ENCODE data around the gene TAS2R40. TPM values are rescaled to one million over a fixed set of nuclear protein-coding genes. Genes with fewer than 3 reads are reported as not detected.
"Not testable (repeated sequence)": the region's sequence is repeated elsewhere in the genome, so short reads cannot be mapped to it uniquely, and the experiment has no call there.

The TAS2R40 gene
- total RNA-seq, result not detected
- long read RNA-seq, result 0 reads

- no peak for DNase-seq (ENCODE audit: low spot score)
These were observed at the start of gene TAS2R40 for GRCh38 chr7:143221737-143222136. TAS2R40 (plus strand) TSS chr7:143222037; CDS start chr7:143222079, 42 bp downstream.

DNA sequence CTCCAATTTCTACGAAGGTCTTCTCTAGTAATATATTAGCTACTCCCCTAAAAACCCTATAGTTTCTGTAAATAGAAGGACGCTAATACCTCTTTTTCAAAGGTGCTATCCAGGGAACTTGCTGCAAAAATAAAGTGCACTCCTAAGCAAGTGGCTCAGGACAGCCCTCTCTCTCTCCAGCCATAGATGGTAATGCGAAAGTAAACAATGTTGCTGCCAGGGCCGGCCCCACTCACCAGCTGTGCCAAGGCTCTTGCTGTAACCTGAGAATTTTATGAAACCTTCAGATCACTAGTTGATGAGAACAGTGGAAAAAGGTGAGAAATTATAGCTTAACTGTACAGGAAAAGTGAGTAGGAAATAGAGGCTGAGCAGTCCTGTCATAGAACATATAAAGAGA is 49.5 kb upstream of the TAS2R40 start:
- DNase-seq (ENCODE audit: low spot score), result no peak

DNA sequence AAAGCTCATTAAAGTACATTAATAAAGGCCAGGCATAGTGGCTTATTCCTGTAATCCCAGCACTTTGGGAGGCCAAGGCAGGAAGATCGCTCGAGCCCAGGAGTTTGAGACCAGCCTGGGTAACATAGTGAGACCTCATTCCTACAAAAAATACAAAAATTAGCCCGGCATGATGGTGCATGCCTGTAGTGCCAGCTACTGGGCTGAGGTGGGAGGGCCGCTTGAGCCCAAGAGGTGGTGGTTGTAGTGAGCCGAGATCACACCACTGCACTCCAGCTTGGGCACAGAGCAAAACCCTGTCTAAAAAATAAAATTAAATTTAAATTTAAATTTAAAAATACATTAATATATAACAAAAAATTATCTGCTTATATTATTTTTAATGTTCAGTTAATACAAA is 45.7 kb upstream of the TAS2R40 start:
- no peak for DNase-seq (ENCODE audit: low spot score)

GRCh38 chr7:143177374-143178119 is 44.3 kb upstream of the TAS2R40 start:
- DNase-seq (ENCODE audit: low spot score), result no peak

DNA sequence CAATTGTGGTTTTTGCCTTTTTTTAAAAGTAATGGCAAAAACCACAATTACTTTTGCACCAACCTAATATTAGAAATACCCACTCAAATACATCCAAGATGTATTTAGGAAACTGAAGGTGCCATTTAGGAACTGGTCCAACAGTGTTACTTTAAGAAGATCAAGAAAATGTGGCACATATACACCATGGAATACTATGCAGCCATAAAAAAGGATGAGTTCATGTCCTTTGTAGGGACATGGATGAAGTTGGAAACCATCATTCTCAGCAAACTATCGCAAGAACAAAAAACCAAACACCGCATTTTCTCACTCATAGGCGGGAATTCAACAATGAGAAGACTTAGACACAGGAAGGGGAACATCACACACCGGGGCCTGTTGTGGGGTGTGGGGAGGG is 41.1 kb upstream of the TAS2R40 start:
- DNase-seq (ENCODE audit: low spot score), result not testable (repeated sequence)

- DNase-seq (ENCODE audit: low spot score), result no peak
These were observed 40.5 kb upstream of the TAS2R40 start for GRCh38 chr7:143181349-143181748.

GRCh38 chr7:143183024-143183423 is 38.8 kb upstream of the TAS2R40 start, which contains the start of gene TAS2R39:
TAS2R39 (plus strand) TSS chr7:143183419; CDS start chr7:143183419, 0 bp downstream.
- no peak for DNase-seq (ENCODE audit: low spot score)

- no peak for DNase-seq (ENCODE audit: low spot score)
These were observed 36.3 kb upstream of the TAS2R40 start for GRCh38 chr7:143185551-143185950.

DNA sequence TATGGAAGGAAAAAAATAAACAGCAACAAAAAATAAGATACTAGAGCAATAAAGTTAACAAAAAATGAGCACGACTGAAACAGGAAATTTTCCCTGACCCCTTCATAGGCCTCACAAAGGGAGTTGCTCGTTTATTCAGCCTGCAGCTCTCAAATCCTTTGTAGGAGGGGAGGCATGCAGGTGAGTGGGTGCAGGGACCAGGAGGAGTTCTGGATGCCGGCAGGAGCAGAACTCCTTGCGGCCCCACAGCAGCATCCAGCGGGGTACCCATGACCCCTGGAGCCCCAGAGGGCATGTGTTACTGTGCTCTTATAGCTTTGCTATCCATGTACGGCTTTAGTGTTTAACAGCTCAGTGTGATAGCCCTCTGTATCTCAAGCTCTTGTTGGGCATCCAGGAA is 32.8 kb upstream of the TAS2R40 start:
- no peak for DNase-seq (ENCODE audit: low spot score)

GRCh38 chr7:143193880-143194279 is 28.0 kb upstream of the TAS2R40 start:
- no peak for DNase-seq (ENCODE audit: low spot score)

GRCh38 chr7:143199040-143199439 is 22.8 kb upstream of the TAS2R40 start:
- DNase-seq (ENCODE audit: low spot score), result no peak

- no peak for DNase-seq (ENCODE audit: low spot score)
These were observed 19.7 kb upstream of the TAS2R40 start for GRCh38 chr7:143202161-143202560.

- no peak for DNase-seq (ENCODE audit: low spot score)
These were observed 18.5 kb upstream of the TAS2R40 start for GRCh38 chr7:143203386-143203785.

DNA sequence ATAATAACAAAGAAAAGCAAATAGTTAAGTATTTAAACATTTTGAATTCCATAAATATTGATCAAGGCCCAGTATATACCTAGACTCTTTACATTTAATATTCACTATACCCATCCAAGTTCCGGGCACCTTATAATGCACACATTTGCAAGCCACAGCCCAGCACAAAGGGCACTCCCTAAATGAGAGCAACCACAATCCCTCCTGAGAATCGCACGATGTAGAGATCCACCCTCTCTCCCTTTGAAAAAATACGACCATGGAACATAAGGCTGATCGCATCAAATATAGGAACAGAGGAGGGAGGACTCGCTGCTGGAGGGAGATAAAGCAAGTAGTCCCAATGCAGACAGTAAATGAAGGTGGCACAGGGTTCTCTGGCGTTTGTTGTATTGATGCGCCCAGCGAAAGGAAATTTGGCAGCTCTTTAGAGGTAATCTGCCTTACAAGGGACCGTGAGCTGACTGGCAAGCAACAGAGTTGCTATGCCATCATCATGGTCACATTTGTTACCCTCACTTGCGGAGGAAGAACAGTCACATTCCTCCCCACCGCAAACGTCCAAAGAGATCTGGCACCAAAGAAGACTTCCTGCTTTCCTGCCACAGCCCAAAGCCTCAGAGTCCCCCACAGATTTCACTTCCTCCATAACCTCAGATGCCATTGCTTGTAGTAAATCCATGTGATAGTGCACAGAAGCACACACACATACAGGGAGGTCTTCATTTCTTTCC is 16.1 kb upstream of the TAS2R40 start:
- no peak for DNase-seq (ENCODE audit: low spot score)

DNA sequence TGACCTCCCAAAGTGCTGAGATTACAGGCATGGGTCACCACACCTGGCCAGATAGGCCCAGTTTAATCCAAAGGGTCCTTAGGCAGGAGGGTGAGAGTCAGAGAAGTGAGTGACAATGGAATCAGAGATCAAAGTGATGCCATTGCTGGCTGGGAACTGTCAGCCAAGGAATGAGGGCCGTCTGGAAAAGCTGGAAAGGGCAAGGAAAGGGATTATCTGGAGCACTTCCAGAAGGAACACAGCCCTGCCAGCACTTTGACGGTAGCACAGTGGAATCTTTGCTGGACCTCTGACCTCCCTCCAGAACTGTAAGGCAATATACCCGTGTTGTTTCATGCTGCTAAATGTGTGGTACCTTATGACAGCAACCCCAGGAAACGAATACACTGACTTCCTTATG is 11.3 kb upstream of the TAS2R40 start:
- DNase-seq (ENCODE audit: low spot score), result no peak

DNA sequence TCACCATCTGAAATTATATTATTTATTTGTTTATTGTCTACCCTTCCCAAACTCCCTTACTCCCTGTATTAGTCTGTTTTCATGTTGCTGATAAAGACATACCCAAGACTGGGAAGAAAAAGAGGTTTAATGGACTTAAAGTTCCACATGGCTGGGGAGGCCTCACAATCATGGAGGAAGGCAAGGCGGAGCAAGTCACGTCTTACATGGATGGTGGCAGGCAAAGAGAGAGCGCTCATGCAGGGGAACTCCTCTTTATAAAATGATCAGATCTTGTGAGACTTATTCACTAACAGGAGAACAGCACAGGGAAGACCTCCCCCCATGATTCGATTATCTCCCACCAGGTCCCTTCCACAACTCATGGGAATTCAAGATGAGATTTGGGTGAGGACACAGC is 8.4 kb upstream of the TAS2R40 start:
- DNase-seq (ENCODE audit: low spot score), result not testable (repeated sequence)

DNA sequence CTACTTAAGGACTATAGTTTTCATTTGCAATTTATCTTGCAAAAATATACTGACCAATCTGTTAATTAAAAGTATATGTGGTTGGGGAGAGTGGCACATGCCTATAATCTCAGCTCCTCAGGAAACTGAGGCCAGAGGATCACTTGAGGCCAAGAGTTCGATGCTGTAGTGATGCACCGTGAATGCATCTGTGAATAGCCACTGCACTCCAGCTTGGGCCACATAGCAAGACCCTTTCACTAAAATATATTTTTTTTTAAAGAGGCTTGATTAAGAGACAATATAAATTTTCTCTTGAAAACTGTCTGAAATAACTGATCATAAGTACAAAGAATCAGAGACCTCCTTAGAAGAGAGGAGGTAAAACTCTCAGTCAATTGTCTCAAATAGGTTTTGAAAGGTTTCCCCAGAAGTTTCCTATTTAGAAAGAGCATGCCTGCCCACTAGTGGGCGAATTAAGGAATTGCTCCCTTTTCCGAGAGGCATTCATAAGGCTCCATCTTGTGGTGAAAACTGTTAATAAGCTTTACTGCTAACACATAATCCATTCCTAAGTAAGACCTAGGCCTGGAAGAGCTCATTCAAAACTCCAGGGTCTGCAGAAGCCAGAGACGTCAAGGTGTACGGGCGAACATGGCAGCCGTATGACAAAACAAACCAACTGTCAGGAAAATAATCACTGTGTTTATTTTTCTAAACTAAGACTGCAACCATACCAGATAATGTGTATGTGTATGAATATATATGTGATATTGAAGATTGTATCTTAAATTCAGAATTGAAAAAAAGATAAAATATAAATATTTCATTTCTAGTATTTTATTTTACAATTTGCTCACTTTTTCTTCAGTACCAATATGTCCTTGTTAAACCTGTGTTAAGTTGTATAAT is 6.8 kb upstream of the TAS2R40 start:
- no peak for DNase-seq (ENCODE audit: low spot score)

DNA sequence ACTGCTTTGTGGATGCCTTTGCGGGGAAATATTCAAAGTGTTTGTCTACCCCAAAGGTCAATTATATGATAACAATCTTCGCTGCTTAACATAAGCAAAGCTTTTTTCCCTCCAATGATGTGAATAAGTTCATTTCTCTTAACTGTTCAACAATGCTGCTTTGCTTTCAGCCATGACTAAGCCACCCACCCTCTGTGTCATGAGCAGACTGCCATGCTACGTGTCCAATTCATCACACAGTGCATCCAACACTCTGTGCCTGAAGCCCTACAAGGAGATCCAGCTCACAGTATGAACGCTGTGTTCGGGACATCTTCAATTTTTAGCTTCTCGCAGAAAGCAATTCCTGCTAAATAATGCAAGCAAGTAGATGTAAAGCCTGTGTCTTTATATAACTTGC is 5.7 kb upstream of the TAS2R40 start:
- no peak for DNase-seq (ENCODE audit: low spot score)

- no peak for DNase-seq (ENCODE audit: low spot score)
These were observed 5.2 kb upstream of the TAS2R40 start for GRCh38 chr7:143216686-143217085.

GRCh38 chr7:143217806-143218205 is 4.0 kb upstream of the TAS2R40 start:
- DNase-seq (ENCODE audit: low spot score), result no peak

- DNase-seq (ENCODE audit: low spot score), result no peak
These were observed 551 bp upstream of the TAS2R40 start for GRCh38 chr7:143221286-143221685.

GRCh38 chr7:143222782-143223181 is 945 bp downstream of the TAS2R40 start:
- DNase-seq (ENCODE audit: low spot score), result no peak

Data from mesenteric fat pad (tissue), 1 donor.